Measurements from ENCODE around the gene C3orf22.

Gene C3orf22

DNA sequence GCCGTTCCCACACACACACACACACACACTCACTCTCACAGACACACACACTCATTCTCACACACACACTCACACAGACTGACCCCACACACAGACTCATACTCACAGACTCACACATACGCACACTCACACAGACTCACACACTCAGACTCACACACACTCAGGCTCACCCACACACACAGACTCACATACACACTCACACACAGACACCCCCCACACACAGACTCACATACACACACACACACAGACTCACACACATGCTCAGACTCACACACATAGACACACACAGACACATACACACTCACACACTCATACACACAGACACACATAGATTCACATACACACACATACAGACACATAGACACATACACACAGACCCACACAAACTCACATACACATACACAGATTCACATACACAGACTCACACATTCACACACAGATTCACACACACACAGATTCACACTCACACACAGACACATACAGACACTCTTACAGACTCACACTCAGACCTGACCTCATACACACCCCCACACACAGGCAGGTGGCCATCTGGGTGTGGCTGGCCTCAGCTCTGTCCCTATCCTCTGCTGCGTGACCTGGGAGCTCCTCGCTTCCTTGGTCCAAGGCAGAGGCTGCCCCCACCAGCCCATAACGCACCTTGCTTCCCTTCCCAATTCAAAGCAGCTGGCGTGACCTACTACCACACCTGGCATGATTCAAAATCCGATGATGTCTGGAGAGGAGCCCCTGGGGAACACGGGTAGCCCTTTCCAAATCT is 1.9 kb downstream of the C3orf22 start:
- no peak for DNase-seq

- DNase-seq, result no peak
Observed at GRCh38 chr3:126555795-126556636, 2.7 kb downstream of the C3orf22 start.

- DNase-seq, result no peak
Observed at GRCh38 chr3:126554560-126555525, 3.9 kb downstream of the C3orf22 start.

GRCh38 chr3:126553284-126554084 is 5.2 kb downstream of the C3orf22 start:
- no peak for DNase-seq

- DNase-seq, result no peak
Observed at GRCh38 chr3:126552688-126553283, 5.9 kb downstream of the C3orf22 start.

DNA sequence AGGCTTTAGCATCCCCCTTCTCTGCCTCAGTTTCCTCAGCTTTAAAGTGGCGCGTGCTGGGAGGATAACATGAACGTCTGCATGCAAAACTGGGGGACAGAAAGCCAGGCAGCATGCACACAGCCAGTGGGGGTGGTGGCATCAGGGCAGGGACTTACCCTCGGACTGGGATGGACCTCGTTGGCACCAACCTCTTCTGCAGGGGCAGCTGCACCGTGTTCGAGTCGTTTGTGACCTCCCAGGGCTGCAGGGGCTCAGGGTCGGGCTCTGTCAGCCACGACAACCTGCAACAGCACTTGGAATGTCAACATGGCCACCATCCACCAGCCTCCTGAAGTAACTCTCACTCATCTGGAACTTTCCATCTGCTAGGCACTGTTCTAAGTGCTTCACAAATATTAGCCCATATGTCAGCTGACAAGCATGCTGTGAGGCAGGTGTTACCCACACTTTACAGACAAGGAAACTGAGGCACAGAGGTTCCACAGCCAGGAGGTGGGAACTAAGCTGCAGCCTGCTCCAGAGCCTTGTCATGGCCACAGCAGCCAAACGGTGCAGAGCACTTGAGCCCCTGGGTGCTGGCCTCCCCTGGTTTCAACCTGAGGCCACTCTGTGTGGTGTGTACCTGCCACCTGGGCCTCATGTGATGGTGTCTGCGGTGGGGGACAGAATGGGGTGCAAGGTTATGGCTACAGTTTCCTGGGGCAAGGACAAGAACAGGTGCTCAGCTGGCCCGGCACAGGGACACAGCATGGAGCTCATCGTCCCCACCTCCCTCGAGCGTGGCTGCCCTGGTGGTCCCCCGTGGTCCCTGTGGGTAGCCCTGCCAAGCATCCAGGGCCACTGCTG is 6.7 kb downstream of the C3orf22 start:
- no peak for DNase-seq

DNA sequence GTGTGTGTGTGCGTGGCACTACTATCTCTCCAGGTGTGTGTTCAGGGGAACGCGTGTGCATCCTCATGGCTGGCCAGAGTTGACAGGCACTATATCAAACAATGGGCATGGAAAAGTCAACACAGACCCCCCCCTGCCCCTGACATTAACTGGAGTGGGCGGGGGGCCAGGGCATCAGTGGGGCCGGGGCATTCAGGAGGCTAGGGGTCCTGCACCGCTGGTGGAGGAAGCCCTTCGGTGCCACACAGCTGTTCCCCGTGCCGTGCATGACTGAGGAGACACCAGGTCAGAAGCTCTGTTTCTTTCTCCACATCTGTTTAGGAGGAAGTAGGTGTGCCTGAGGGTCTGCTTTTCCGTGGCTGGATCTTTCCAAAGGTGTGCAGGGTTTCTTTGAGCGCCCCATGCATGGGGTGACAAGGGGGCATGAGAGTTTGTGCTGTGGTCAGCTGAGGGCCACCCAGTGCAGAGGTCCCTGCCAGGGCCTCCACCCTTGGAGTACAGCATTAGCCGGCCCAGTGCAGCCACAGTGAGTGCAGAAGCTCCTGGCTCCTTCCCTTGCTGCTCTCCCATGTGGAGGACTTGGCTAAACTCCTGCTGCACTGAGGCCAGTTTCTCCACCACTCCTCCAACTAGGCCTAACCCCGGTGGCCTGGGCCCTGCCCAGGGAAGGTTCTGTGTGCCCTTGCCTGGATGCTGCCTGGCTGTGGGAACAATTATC is 7.5 kb downstream of the C3orf22 start:
- DNase-seq, result no peak

- DNase-seq, result no peak
Observed at GRCh38 chr3:126550488-126551051, 8.2 kb downstream of the C3orf22 start.

DNA sequence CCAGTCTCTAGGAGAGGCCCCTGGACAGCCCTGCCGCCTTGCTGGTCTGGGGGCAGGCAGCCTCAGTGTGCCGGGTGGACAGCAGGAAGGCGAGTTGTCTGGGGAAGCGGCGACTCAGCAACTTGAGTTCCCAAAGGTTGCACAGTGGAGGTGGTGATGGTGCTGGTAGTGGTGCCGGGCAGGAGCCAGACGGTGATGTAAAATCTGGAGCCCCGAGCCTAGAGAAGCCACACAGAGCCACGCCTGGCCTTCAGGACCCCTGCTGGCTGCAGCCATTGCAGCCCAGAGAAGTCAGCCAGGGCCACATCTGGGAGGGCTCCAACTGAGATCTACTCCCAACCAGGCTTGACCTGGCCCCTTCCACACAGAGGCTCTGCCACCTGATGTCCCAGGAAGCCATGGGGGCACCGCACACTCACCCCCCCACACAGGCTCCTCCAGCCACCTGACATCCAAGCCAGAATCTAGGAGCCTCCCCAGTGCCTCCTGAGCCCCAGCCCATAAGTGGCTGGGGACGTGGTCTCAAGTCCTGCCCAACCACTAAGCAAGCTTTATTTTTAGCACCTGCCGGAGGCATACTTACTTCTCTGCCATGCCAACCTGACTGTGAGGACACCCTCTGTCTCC is 8.8 kb downstream of the C3orf22 start:
- no peak for DNase-seq

GRCh38 chr3:126548556-126549466 is 9.9 kb downstream of the C3orf22 start:
- no peak for DNase-seq

DNA sequence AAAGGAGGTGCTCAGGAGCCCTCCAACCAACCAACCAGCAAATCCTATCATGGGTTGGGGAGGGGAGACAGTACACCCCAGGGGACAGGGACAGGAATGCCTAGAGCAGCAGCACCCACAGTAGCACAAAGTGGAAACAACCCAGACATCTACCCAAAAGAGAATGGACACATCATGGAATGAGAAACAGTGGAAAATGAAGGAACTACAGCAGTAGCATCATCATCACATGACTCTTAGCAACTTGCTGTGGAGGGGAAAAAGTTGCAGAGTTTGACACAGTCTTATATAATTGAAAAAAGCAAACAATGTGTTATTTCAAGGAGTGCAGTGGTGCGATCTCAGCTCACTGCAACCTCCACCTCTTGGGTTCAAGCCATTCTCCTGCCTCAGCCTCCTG is 11.0 kb downstream of the C3orf22 start:
- no peak for DNase-seq

GRCh38 chr3:126546549-126547239 is 12.0 kb downstream of the C3orf22 start:
- DNase-seq, result no peak

- no peak for DNase-seq
Observed at GRCh38 chr3:126546013-126546412, 12.7 kb downstream of the C3orf22 start.

GRCh38 chr3:126545544-126545943 is 13.2 kb downstream of the C3orf22 start:
- no peak for DNase-seq

DNA sequence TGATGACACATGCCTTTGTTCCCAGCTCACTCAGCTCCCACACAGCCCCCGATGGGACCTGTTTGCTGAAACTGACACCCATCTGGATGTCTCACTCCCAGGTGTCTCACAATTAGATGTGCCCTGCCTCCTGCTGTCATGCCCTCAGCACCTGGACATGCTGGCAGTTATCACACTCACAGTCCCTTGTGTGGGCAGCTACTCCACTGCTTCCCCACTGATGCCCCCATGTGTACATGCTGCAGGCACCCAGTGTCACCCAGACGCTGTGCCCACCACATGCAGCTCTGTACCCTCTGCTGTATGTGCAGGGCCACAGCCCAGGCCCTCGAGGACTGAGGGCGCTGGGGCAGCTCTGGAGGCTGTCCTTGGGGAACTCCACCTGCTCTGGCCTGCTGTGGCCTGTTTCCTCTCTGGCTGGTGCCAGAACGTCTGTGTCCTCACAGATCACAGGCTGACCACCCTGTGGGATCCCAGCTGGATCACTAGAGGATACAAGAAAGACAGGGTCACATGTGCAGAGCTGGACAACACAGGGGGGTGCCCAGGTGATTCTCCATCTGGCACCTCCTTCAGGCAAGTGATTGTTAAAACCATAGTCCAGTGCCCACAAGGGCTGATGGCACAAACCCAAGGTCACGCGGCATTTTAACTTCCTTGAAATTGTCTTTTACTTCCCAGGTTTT is 14.0 kb downstream of the C3orf22 start:
- DNase-seq, result no peak

GRCh38 chr3:126543457-126544061 is 15.2 kb downstream of the C3orf22 start:
- DNase-seq, result no peak
